HEK293T (cell line): ENCODE results near the gene RTTN.

Experiments used
- ARNT ChIP-seq: fragments of 450-650 bp; IDR thresholded peaks from 2 replicates; pipeline ENCODE4 v1.6.1; 2017; ENCODE audit warnings: mild to moderate bottlenecking
- CTBP1 ChIP-seq: fragments of 450-650 bp; IDR thresholded peaks from 2 replicates; pipeline ENCODE4 v1.6.1; 2016; ENCODE audit warnings: borderline replicate concordance
- FOXM1 ChIP-seq: fragments of 450-650 bp; IDR thresholded peaks from 2 replicates; pipeline ENCODE4 v1.6.1; 2017; ENCODE audit warnings: mild to moderate bottlenecking, borderline replicate concordance
- L3MBTL2 ChIP-seq: fragments of 450-650 bp; conservative IDR thresholded peaks from 2 replicates; pipeline ENCODE4 v1.6.1; 2016; ENCODE audit warnings: mild to moderate bottlenecking
- LEF1 ChIP-seq: fragments of 450-650 bp; IDR thresholded peaks from 2 replicates; pipeline ENCODE4 v1.6.1; 2017; ENCODE audit warnings: mild to moderate bottlenecking, borderline replicate concordance
- SP1 ChIP-seq: fragments of 450-650 bp; IDR thresholded peaks from 2 replicates; pipeline ENCODE4 v1.6.1; 2017

GRCh38 chr18:69980982-69981804, 224.3 kb downstream of the RTTN start:
- no peak for TF ChIP-seq ARNT
- no peak for TF ChIP-seq LEF1
- no peak for TF ChIP-seq CTBP1
- no peak for TF ChIP-seq SP1
- TF ChIP-seq L3MBTL2, result no peak
- TF ChIP-seq FOXM1, result no peak
